COR-L47 (cell line): ENCODE measurements around the gene C1orf159.
"Not testable (repeated sequence)": the region's sequence is repeated elsewhere in the genome, so short reads cannot be mapped to it uniquely, and the experiment has no call there.

Source experiments
- DNase-seq: peaks from one replicate; lab custom pipeline; 2025; lab: John Stamatoyannopoulos, UW

Gene C1orf159

DNA sequence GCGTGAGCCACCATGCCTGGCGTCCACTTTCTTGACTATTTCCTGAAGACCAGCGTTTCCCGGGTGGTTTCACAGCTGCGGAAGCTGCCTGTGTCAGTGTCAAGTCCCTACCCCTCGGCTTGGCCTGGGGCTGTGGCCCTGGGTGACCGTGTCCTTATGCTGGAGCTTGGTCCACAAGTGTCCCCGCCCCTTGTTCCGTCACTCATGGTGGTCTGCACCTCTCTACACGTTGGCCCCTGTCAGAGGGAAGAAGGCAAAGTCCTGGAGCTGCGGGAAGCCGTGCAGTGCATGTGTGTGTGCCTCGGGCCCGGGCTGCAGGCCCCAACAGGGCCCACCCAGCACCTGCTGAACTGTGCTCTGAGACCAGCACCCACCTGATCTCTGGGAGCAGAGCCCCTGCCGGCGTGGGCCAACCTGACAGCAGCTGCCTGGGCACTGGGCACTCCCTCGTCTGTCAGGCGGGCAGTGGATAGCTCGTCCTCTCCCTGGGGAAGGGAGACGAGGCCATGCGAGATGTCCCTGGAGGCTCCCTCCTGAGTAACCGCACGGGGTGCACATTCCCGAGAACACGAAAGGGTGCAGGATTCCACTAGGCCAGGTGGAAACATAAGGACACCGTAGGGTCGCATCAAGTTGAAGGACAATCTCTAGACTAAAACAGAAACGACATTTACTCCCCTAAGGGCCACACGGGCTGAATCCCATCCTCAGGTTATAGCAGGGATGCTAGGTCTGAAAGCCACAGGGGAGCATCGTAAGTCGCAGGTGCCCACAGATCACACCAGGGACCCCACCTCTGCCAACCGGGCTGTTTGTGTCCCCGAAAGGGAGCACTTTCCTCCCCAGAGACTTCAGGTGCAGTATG lies 2.4 kb upstream of the C1orf159 start:
- DNase-seq: no peak

- DNase-seq: no peak
Measured at GRCh38 chr1:1117469-1117831, 1.6 kb upstream of the C1orf159 start.

GRCh38 chr1:1116701-1117468 lies 996 bp upstream of the C1orf159 start:
- DNase-seq: peak; percentile 9

GRCh38 chr1:1115136-1115785 lies 628 bp downstream of the C1orf159 start:
- DNase-seq: no peak

GRCh38 chr1:1114431-1114830 lies 1.5 kb downstream of the C1orf159 start:
- DNase-seq: no peak

- no peak for DNase-seq
Measured at GRCh38 chr1:1112237-1112985, 3.5 kb downstream of the C1orf159 start.

DNA sequence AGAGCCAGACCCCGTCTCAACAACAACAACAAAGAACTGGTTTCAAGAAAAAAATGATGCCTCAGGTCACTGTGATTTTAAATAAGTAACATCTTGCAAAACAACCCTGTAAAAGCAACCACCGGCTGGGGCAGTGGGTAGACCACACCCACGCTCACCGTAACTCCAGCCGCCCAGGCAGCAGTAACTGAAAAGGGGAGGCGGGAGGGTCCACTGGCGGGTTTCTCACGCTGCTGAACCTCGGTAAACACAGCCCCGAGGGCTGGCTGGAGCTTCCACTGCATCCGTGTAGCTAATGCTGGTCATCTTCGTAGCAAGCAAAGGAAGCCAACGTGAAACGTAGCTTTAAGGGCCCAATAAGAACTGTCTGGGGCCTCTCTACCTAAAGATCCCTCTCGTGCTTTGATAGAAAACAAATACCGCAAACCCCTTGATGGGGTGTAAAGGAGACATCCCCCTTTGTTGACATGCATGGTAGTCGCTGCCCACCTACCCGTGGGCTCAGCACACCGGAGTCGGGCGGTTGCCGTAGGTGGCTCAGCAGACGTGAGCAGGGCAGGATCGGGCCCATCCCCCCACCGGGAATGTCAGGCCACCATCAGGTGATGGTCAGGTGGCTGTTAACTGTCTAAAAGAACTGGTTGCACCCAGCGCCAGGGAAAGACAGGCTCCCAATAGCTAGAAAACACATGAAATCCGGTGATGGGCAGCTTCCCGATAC lies 4.2 kb downstream of the C1orf159 start:
- no peak for DNase-seq

- DNase-seq: no peak
Measured at GRCh38 chr1:1110561-1110971, 5.3 kb downstream of the C1orf159 start.

DNA sequence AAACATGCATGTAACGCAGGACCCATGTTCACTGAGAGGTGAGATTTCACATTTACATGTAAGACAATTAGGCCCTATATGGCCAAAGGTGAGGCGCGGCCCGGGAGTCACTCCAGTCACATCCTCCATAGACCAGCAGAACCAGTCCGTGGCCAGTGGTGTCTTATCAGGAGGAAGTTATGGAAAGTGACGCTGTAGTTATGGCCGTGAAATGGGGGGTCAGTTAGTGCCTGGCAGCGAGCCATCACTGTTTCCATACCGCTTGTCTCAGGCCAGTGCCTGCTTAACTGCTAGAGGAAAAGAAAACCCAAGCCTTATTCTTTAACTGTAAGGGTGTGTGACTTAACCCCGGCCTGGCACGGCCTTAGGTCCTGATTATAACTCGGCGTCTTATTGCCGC lies 6.1 kb downstream of the C1orf159 start:
- no peak for DNase-seq

DNA sequence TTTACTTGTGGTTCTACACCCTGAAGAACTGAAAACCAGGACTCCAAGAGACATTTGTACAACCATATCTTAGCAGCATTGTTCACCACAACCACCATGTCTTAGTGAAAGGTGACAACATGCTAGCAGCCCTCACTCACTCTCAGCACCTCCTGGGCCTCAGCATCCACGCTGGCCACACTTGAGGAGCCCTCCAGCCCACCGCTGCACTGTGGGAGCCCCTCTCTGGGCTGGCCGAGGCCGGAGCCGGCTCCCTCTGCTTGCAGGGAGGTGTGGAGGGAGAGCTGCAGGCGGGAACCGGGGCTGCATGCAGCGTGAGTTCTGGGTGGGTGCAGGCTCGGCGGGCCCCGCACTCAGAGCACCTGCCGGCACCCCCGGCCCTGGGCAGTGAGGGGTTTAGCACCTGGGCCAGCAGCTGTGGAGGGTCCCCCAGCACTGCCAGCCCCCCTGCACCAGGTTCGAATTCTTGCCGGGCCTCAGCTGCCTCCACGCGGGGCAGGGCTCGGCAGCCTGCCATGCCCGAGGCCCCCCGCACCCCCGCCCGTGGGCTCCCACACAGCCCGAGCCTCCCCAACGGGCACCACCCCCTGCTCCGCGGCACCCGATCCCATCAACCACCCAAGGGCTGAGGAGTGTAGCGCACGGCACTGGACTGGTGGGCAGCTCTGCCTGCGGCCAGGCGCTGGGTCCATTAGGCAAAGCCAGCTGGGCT lies 9.2 kb downstream of the C1orf159 start:
- no peak for DNase-seq

- DNase-seq: not testable (repeated sequence)
Measured at GRCh38 chr1:1104152-1104551, 11.7 kb downstream of the C1orf159 start.

- no peak for DNase-seq
Measured at GRCh38 chr1:1101503-1101902, 14.4 kb downstream of the C1orf159 start.

- DNase-seq: no peak
Measured at GRCh38 chr1:1100296-1100695, 15.6 kb downstream of the C1orf159 start.

- DNase-seq: no peak
Measured at GRCh38 chr1:1099506-1100183, 16.2 kb downstream of the C1orf159 start.

GRCh38 chr1:1098681-1099421 lies 17.0 kb downstream of the C1orf159 start:
- no peak for DNase-seq

GRCh38 chr1:1096136-1096535 lies 19.8 kb downstream of the C1orf159 start:
- not testable (repeated sequence) for DNase-seq

DNA sequence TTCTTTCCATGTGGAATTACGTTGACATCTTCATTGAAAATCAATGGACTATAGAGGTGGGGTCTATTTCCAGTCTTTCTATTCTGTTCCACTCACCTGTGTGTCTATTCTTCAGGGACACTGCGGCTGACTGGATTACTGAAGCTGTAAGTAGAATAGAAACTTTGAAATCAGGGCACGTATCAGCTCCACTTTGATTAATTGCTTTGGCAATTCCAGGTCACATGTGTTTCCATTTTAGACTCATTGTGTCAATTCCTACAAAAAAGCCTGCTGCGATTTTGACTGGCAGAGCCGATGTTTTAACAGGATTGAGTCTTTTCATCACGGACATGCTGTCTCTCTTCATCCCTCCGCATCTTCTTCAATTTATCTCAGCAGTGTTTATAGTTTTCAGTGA lies 20.9 kb downstream of the C1orf159 start:
- DNase-seq: no peak

GRCh38 chr1:1093610-1093943 lies 22.3 kb downstream of the C1orf159 start:
- no peak for DNase-seq

GRCh38 chr1:1092894-1093609 lies 22.8 kb downstream of the C1orf159 start:
- no peak for DNase-seq
